IMR-90 (cell line): ENCODE results near the gene ZNF274. TPM values are rescaled to one million over a fixed set of nuclear protein-coding genes. Genes with fewer than 3 reads are reported as not detected.

Experiments
- ATAC-seq: fragments of 200-7000 bp; cut with Tn5 transposase; 2 replicates; pipeline ENCODE4 v1.9.1; 2020; ENCODE audit warnings: low read depth, mild to moderate bottlenecking, moderate library complexity
- BruUV-seq: library from RNA; stranded (reverse); fragments of 400-500 nt; replicated peaks from 2 replicates; lab custom pipeline; 2021; lab: Mats Ljungman, UMichigan
- CTCF ChIA-PET: fragments of 300-600 bp; formaldehyde crosslinking; extraction: SDS; loops from one replicate; lab custom pipeline; 2021; ENCODE audit warnings: antibody characterized with exemption; lab: Yijun Ruan, JAX
- POLR2A ChIA-PET: fragments of 300-600 bp; sonication (Branson Sonifier 250); formaldehyde crosslinking; loops from one replicate; lab custom pipeline; 2022; ENCODE audit warnings: antibody characterized with exemption; ENCODE audit not compliant: unreplicated experiment; lab: Charles Lee
- DNase-seq: peaks from one replicate; pipeline ENCODE4 v3.0.0; 2013
- H2AFZ ChIP-seq: replicated peaks from 2 replicates; pipeline ENCODE3; 2013; ENCODE audit warnings: low read length, mild to moderate bottlenecking; ENCODE audit not compliant: poor library complexity
- H2AK5ac ChIP-seq: 2 replicates; pipeline ENCODE4 v1.6.1; 2013; ENCODE audit warnings: low read depth, low read length, inconsistent platforms
- H2AK9ac ChIP-seq: replicated peaks from 2 replicates; pipeline ENCODE3; 2013; ENCODE audit warnings: mild to moderate bottlenecking, low read depth, low read length, moderate library complexity; ENCODE audit not compliant: poor library complexity
- H2BK120ac ChIP-seq: 2 replicates; pipeline ENCODE4 v1.6.1; 2013; ENCODE audit warnings: low read depth, low read length, inconsistent platforms
- H2BK15ac ChIP-seq: 3 replicates; pipeline ENCODE4 v1.6.1; 2013; ENCODE audit warnings: low read depth, low read length, inconsistent platforms
- H2BK20ac ChIP-seq: 2 replicates; pipeline ENCODE4 v1.6.1; 2013; ENCODE audit warnings: low read depth, mild to moderate bottlenecking, inconsistent platforms, low read length, moderate library complexity
- H2BK5ac ChIP-seq: 2 replicates; pipeline ENCODE4 v1.6.1; 2013; ENCODE audit warnings: mild to moderate bottlenecking, low read depth, low read length, inconsistent platforms; ENCODE audit not compliant: poor library complexity, severe bottlenecking
- H3K14ac ChIP-seq: replicated peaks from 2 replicates; pipeline ENCODE4 v1.6.1; 2013; ENCODE audit warnings: low read depth, low read length, inconsistent platforms
- H3K18ac ChIP-seq: 2 replicates; pipeline ENCODE4 v1.6.1; 2013; ENCODE audit warnings: low read depth, low read length, control low read depth
- H3K23ac ChIP-seq: 2 replicates; pipeline ENCODE4 v1.6.1; 2013; ENCODE audit warnings: low read depth, low read length, inconsistent platforms
- H3K27ac ChIP-seq: 2 replicates; pipeline ENCODE4 v1.5.1; 2013; ENCODE audit warnings: mild to moderate bottlenecking, control low read depth, low read length; ENCODE audit not compliant: insufficient read depth
- H3K27me3 ChIP-seq: 2 replicates; pipeline ENCODE4 v1.6.1; 2013; ENCODE audit warnings: low read length; ENCODE audit not compliant: control insufficient read depth, insufficient read depth
- H3K36me3 ChIP-seq: 2 replicates; pipeline ENCODE4 v1.6.1; 2013; ENCODE audit warnings: low read length, mixed read lengths; ENCODE audit not compliant: control insufficient read depth, insufficient read depth
- H3K4ac ChIP-seq: 2 replicates; pipeline ENCODE4 v1.6.1; 2013; ENCODE audit warnings: low read depth, low read length, inconsistent platforms
- H3K4me1 ChIP-seq: 2 replicates; pipeline ENCODE4 v1.6.1; 2013; ENCODE audit warnings: low read length, mixed read lengths; ENCODE audit not compliant: control insufficient read depth, insufficient read depth
- H3K4me2 ChIP-seq: 2 replicates; pipeline ENCODE4 v1.6.1; 2013; ENCODE audit warnings: low read depth, mild to moderate bottlenecking, control low read depth, low read length, moderate library complexity
- H3K4me3 ChIP-seq: 2 replicates; pipeline ENCODE4 v1.5.1; 2013; ENCODE audit warnings: low read depth, mild to moderate bottlenecking, control low read depth, low read length, moderate library complexity; ENCODE audit not compliant: insufficient read depth
- H3K56ac ChIP-seq: 2 replicates; pipeline ENCODE4 v1.6.1; 2013; ENCODE audit warnings: low read length, inconsistent platforms; ENCODE audit not compliant: insufficient read depth; ENCODE audit errors: extremely low read depth
- H3K79me1 ChIP-seq, 2 experiments: 2 replicates each; pipeline ENCODE4 v1.6.1; 2013; ENCODE audit warnings: low read length in 2 of 2, inconsistent platforms in 1 of 2, low read depth in 1 of 2
- H3K9ac ChIP-seq: 2 replicates; pipeline ENCODE4 v1.6.1; 2013; ENCODE audit warnings: low read depth, low read length, control low read depth
- H3K9me1 ChIP-seq: 2 replicates; pipeline ENCODE4 v1.6.1; 2013; ENCODE audit warnings: low read length, inconsistent platforms; ENCODE audit not compliant: insufficient read depth
- H3K9me3 ChIP-seq: 2 replicates; pipeline ENCODE4 v1.6.1; 2013; ENCODE audit warnings: low read length; ENCODE audit not compliant: control insufficient read depth, insufficient read depth
- H4K20me1 ChIP-seq: 2 replicates; pipeline ENCODE4 v1.6.1; 2013; ENCODE audit warnings: low read length, inconsistent platforms; ENCODE audit not compliant: insufficient read depth
- H4K5ac ChIP-seq: 2 replicates; pipeline ENCODE4 v1.6.1; 2013; ENCODE audit warnings: mild to moderate bottlenecking, low read depth, low read length, control low read depth
- H4K8ac ChIP-seq, 2 experiments: 2 replicates each; pipeline ENCODE4 v1.6.1; 2013; ENCODE audit warnings: low read depth in 2 of 2, low read length in 2 of 2, control low read depth in 1 of 2, inconsistent platforms in 1 of 2
- H4K91ac ChIP-seq: 2 replicates; pipeline ENCODE4 v1.6.1; 2013; ENCODE audit warnings: low read depth, low read length, inconsistent platforms; ENCODE audit not compliant: insufficient read depth
- BHLHE40 ChIP-seq: fragments of 150-350 bp; IDR thresholded peaks from 2 replicates; pipeline ENCODE4 v1.6.1; 2016; ENCODE audit warnings: mild to moderate bottlenecking, low read depth, low read length
- CEBPB ChIP-seq: IDR thresholded peaks from 2 replicates; pipeline ENCODE4 v1.6.1; 2012; ENCODE audit warnings: low read depth, low read length, improper control_type of control experiment
- FOS ChIP-seq: fragments of 150-350 bp; IDR thresholded peaks from 2 replicates; pipeline ENCODE4 v1.6.1; 2016; ENCODE audit warnings: low read depth, low read length
- MAZ ChIP-seq: IDR thresholded peaks from 2 replicates; pipeline ENCODE4 v1.6.1; 2012; ENCODE audit warnings: low read depth, mild to moderate bottlenecking, low read length, improper control_type of control experiment, moderate library complexity, borderline replicate concordance
- MXI1 ChIP-seq: IDR thresholded peaks from 2 replicates; pipeline ENCODE4 v1.6.1; 2012; ENCODE audit warnings: low read depth, mild to moderate bottlenecking, low read length, moderate library complexity, borderline replicate concordance
- POLR2A ChIP-seq: IDR thresholded peaks from 2 replicates; pipeline ENCODE4 v1.6.1; 2012; ENCODE audit warnings: mild to moderate bottlenecking, low read depth, low read length
- RCOR1 ChIP-seq: IDR thresholded peaks from 2 replicates; pipeline ENCODE4 v1.6.1; 2012; ENCODE audit warnings: mild to moderate bottlenecking, low read length, improper control_type of control experiment; ENCODE audit not compliant: insufficient replicate concordance
- WGBS, 2 experiments: methylation state at CpG; one replicate each; pipeline versions ENCODE4 v1.1.5 to v1.1.7; 2013; ENCODE audit warnings: missing lambda C conversion rate in 2 of 2; ENCODE audit not compliant: insufficient read length in 1 of 2; ENCODE audit errors: extremely low coverage in 2 of 2; 5-methylcytosine and 5-hydroxymethylcytosine counted together
- dilution Hi-C: fragments of 300-500 bp; cut with HindIII; formaldehyde crosslinking; loops from one replicate; pipeline ENCODE4 v1.14.3; 2018; ENCODE audit warnings: low sequenced_read_pairs; ENCODE audit not compliant: unreplicated experiment
- in situ Hi-C: fragments of 300-500 bp; cut with MboI; formaldehyde crosslinking; loops from 3 replicates; pipeline ENCODE4 v1.14.3; 2019; ENCODE audit warnings: low sequenced_read_pairs, inconsistent platforms, mixed read lengths
- intact Hi-C: fragments of 100-400 bp; cut with micrococcal nuclease; formaldehyde crosslinking; loops from 2 replicates; pipeline ENCODE4 v1.10.0; 2022
- polyA plus RNA-seq, 3 experiments: library from polyadenylated mRNA; depleted of rRNA; stranded (reverse); fragments of >200 nt; gene quantifications; 2 replicates each; pipeline ENCODE4 v1.2.3, GENCODE V29; 2012; ENCODE audit warnings: low replicate concordance in 1 of 3
- total RNA-seq: library from RNA; depleted of rRNA; stranded (reverse); fragments of >200 nt; gene quantifications from 2 replicates; pipeline ENCODE4 v1.2.3, GENCODE V29; 2012
- TF ChIP-seq, protein P1 (sequence below): fragments of 150-350 bp; IDR thresholded peaks from 2 replicates; pipeline ENCODE4 v1.6.1; 2016; ENCODE audit warnings: low read depth, mild to moderate bottlenecking, low read length, moderate library complexity, borderline replicate concordance
- TF ChIP-seq, protein P2 (sequence below): conservative IDR thresholded peaks from 2 replicates; pipeline ENCODE4 v1.5.1; 2012; ENCODE audit warnings: mild to moderate bottlenecking, low read depth, low read length, improper control_type of control experiment
- TF ChIP-seq, protein P3 (sequence below): fragments of 150-350 bp; IDR thresholded peaks from 2 replicates; pipeline ENCODE4 v1.6.1; 2017; ENCODE audit warnings: mild to moderate bottlenecking, antibody characterized with exemption, low read length, low read depth

Gene ZNF274
- total and polyA plus RNA-seq, 2 of the 4 experiments (the other 2 are of a cell fraction), result 12.1 to 15.2 TPM

DNA sequence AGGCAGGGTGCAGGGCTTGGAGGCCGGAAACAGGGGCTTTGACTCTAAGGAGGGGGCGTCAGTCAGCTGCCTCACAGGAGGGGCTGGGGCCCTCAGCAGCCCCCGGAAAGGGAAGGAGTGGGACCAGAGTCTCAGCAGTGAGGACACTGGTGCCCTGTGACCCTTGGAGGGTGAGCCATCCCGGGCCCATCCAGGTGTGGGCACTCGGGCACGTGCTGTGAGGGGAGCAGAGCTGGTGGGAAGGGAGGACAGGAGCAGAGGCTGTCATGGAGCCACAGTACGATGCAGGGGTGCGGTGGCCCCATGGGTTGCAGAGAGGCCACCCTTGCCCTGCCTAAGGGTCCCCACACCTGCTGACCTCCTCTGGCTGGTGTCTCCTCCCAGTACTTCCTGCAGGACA is 26.7 kb downstream of the ZNF274 start:
- ChIA-PET POLR2A (no interaction called here), CTCF (no interaction called here)
- H4K5ac ChIP-seq, result no peak overlapping the region
- H3K4me3 ChIP-seq, result no peak overlapping the region
- H3K4me2 ChIP-seq, result no peak overlapping the region
- no peak overlapping the region for H2BK120ac ChIP-seq
- H3K36me3 ChIP-seq, result peaks cover 73% of the 10 kb centered on the region
- peaks cover 93% of the 10 kb centered on the region for H3K9me3 ChIP-seq
- dilution Hi-C loops, result no loop called here
- H3K23ac ChIP-seq, result no peak overlapping the region
- H3K4me1 ChIP-seq, result no peaks in the 10 kb centered on the region
- no peak for TF ChIP-seq MXI1
- no peak for TF ChIP-seq RCOR1
- TF ChIP-seq, protein P1, sequence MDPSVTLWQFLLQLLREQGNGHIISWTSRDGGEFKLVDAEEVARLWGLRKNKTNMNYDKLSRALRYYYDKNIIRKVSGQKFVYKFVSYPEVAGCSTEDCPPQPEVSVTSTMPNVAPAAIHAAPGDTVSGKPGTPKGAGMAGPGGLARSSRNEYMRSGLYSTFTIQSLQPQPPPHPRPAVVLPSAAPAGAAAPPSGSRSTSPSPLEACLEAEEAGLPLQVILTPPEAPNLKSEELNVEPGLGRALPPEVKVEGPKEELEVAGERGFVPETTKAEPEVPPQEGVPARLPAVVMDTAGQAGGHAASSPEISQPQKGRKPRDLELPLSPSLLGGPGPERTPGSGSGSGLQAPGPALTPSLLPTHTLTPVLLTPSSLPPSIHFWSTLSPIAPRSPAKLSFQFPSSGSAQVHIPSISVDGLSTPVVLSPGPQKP, result no peak
- no peak for TF ChIP-seq MAZ
- TF ChIP-seq FOS, result no peak
- TF ChIP-seq CEBPB, result no peak
- TF ChIP-seq POLR2A, result no peak
- TF ChIP-seq BHLHE40, result no peak
- TF ChIP-seq, protein P2, sequence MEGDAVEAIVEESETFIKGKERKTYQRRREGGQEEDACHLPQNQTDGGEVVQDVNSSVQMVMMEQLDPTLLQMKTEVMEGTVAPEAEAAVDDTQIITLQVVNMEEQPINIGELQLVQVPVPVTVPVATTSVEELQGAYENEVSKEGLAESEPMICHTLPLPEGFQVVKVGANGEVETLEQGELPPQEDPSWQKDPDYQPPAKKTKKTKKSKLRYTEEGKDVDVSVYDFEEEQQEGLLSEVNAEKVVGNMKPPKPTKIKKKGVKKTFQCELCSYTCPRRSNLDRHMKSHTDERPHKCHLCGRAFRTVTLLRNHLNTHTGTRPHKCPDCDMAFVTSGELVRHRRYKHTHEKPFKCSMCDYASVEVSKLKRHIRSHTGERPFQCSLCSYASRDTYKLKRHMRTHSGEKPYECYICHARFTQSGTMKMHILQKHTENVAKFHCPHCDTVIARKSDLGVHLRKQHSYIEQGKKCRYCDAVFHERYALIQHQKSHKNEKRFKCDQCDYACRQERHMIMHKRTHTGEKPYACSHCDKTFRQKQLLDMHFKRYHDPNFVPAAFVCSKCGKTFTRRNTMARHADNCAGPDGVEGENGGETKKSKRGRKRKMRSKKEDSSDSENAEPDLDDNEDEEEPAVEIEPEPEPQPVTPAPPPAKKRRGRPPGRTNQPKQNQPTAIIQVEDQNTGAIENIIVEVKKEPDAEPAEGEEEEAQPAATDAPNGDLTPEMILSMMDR, result no peak
- TF ChIP-seq, protein P3, sequence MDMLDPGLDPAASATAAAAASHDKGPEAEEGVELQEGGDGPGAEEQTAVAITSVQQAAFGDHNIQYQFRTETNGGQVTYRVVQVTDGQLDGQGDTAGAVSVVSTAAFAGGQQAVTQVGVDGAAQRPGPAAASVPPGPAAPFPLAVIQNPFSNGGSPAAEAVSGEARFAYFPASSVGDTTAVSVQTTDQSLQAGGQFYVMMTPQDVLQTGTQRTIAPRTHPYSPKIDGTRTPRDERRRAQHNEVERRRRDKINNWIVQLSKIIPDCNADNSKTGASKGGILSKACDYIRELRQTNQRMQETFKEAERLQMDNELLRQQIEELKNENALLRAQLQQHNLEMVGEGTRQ, result no peak
- H3K9ac ChIP-seq, result no peak overlapping the region
- H3K27ac ChIP-seq, result no peak overlapping the region
- no peaks in the 10 kb centered on the region for H3K27me3 ChIP-seq
- ATAC-seq (no peak), DNase-seq (no peak)
- H3K18ac ChIP-seq, result no peak overlapping the region
- no peak overlapping the region for H2AK9ac ChIP-seq
- no peak overlapping the region for H3K14ac ChIP-seq
- H2BK15ac ChIP-seq, result no peak overlapping the region
- no peak overlapping the region for H4K8ac ChIP-seq
- no peaks in the 10 kb centered on the region for H4K20me1 ChIP-seq
- no peak overlapping the region for H2BK20ac ChIP-seq
- BruUV-seq, result no TSS peak
- H3K9me1 ChIP-seq, result no peaks in the 10 kb centered on the region
- no peak overlapping the region for H2AFZ ChIP-seq
- in situ Hi-C loops, result no loop called here
- WGBS, 2 experiments, result no CpG with 5 or more reads among the region's 8 CpGs
- H3K56ac ChIP-seq, result no peak overlapping the region
- peaks cover 0 to 7% of the 10 kb centered on the region in 2 experiments; a peak in 2 of 4 replicates for H3K79me1 ChIP-seq
- intact Hi-C loops, result no loop called here
- H2BK5ac ChIP-seq, result no peak overlapping the region
- no peak overlapping the region for H4K91ac ChIP-seq
- no peak overlapping the region for H3K4ac ChIP-seq
- no peak overlapping the region for H2AK5ac ChIP-seq
